TTC549 (cell line): ENCODE data around the gene TMEM117.

Experiments used
- FAIRE-seq: peaks from 2 replicates; lab custom pipeline; 2012; peaks lifted over from hg19 to GRCh38; lab: Jason Lieb, UNC

The TMEM117 gene

GRCh38 chr12:43835656-43836474 lies at the start of gene TMEM117:
TSS of gene TMEM117 (plus strand) at chr12:43836081.
- FAIRE-seq, result no peak

DNA sequence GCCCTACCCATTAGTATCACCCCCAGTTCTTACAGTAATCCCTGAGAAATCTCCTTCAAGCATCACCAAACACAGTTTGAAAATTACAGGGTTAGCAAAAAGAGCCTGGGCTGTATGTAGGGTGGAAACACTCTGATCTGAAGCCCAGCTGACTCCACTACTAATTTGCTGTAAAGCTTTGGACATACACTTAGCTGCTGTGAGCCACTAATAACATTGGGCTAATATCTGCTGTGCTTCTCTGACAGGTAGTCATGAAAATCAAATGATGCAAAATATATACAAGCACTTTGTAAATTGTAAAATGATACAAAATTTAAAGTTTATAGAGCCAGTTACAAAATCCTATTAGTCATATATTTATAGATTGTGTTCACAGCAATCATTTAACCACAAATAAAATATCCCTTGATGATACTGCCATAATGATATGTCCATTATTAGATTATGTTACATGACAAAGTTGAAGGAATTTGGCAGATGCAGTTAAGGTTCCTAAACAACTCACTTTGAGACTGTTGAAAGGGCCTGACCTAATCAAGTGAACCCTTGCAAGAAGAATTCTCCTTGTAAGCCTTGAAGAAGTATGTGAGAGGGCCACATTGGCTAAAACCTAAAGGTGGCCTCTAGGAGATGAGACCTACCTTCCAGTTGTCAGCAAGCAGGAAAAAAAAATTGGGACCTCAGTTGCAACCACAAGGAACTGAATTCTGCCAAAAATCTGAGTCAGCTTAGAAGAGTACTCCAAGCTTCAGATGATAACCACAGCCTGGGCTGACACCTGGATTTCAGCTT lies 48.8 kb upstream of the TMEM117 start:
- no peak for FAIRE-seq

GRCh38 chr12:43789941-43790340 lies 45.9 kb upstream of the TMEM117 start:
- FAIRE-seq, result no peak

DNA sequence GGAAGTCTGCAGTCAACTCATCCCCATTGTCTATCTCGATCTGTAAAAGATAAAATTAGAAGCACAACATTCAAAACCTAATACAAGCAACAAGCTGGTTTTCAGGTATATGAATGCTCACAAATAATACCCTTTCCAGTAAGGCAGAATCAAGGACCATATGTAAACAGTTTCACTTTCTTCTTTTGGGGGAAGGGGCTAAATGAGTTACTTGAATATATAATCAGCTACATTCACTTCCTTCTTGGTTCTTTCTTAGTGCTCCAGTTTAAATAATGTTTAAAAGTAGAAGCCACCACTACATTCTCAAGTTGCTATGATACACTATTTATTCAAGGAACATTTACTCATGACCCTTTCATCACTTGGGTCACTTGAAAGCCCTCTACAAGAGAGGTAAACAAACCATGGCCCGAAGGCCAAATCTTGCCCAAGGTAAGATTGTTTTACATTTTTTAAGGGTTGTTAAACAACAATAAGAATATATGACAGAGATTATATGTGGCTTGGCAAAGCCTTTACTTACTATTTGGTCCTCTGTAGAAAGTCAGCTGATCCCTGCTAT lies 40.1 kb upstream of the TMEM117 start:
- no peak for FAIRE-seq

DNA sequence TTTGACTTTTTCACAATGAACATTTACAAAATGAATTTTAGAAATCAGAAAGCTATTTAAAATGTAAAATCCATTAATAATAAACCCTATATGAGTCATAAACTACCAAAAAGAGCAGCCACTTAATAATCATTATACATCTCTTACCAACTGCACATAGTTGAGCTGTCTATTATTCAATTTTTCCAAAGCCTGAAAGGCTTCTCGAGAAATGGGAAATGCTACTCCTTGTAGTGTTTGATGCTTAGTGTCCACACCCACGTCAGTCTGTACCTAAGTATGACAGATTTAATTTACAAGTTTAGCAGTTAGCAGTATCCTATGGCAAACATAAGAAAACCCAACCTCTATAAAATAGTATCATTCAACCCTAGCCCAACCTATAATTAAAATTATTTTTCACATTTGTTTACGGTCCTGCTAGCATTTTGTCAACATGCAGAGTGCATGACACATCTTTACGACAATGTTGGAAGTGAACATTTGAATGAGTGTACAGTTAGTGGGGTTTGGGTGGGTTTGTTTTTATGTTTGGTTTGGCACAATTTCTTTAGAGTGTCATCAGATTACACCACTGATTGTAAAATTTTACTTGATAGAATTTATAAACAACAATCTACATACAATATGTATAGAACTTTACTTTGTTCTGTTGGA lies 38.2 kb upstream of the TMEM117 start:
- no peak for FAIRE-seq

- FAIRE-seq, result no peak
These were observed 30.6 kb upstream of the TMEM117 start for GRCh38 chr12:43805149-43805859.

DNA sequence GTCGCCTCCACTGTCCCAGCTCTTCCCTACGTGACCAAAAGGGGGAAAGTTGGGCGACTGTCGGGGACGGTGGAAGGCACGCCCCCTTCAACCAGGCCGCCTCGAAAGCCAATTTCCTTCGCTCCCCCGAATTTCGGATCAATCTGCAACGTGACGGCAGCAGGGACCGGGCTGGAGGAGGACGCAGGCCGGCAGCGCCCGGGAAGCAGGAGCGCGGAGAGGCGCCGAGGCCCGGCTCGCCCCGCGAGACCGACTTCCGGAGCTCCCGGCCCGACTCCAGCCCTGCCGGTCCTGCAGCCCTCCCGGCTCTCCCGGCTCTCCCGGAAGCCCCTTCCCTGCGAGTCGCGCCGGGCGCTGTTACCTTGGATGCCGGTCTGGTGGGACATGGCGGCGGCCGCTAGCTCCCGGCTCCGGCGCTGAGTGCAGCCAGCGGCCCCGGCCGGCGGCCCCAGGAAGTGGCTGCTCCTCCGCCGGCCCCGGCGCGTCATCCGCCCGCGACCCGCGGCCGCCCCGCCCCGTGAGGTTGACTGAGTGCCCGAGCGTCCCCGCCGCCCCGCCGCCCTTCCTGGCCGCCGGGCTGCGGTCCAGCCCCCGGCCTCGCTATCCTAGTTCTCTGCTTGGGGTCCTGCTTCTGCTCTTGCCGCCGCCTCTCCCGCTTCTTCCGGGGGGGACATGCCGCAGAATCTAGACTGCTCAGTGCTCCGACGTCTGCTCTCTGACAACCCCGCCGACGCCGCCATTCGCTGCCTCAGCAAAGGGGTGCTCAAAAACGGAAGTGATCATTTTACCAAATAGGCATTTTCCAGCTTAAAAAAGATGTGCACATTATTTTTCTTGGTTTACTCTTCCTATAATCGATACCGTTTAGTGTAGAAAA lies 29.8 kb upstream of the TMEM117 start, which contains the start of gene TWF1:
TWF1 (minus strand) TSS at position 458 of the 877 bp plus-strand sequence; CDS start at position 386, 72 bp downstream.
- FAIRE-seq, result no peak

DNA sequence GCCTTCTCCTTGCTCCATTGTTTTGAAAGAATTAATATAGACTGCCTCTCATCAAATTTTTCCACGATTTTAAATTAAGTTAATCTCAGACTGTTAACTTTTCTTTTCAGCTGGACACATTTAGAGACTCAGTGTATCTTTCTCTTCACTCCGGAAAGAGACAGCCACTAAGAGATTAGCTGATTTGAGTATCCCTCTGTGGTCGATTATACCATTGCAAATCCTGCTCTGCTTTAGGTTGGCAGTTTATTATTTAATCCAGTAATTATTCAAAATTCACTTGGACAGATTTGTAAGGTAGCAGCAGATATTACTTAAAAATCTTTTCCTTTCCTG lies 29.2 kb upstream of the TMEM117 start:
- no peak for FAIRE-seq

GRCh38 chr12:43807386-43807785 lies 28.5 kb upstream of the TMEM117 start:
- no peak for FAIRE-seq

DNA sequence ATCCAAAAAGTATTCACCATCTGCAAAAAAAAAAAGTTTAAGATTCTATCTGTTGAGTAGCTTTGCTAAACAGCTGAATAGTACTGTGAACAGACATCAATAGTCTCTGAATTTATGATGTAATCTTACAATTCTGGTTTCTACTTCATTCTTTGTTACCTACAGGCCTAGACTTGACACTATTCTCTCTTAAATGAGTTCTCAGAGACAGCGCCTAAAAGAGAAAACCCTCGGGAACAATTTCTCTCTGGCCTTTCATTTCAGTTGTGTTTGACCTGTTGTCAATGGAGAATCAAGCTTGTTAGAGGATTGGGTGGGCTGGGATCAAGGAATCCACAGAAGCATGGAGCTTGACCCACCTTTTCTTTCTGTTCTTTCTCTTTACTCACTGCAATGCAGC lies 23.8 kb upstream of the TMEM117 start:
- no peak for FAIRE-seq

DNA sequence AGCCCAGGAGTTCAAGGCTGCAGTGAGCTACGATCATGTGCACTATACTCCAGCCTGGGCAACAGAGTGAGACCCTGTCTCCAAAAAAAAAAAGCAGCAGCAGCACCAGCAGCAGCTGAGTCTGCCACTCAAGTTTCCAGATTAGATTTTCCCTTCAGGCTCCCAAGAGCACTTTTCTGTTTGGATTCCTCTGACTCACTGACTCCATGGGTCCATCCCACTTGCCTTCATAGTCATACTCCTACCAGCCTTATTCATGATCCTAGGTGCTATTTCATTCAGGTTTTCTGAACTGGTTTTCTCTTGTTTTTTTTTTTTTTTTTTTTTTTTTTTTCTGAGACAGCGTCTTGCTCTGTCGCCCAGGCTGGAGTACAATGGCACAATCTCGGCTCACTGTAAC lies 23.0 kb upstream of the TMEM117 start:
- no peak for FAIRE-seq

- no peak for FAIRE-seq
These were observed 20.5 kb upstream of the TMEM117 start for GRCh38 chr12:43815416-43815815.

GRCh38 chr12:43816168-43816567 lies 19.7 kb upstream of the TMEM117 start:
- no peak for FAIRE-seq

- FAIRE-seq, result no peak
These were observed 11.6 kb upstream of the TMEM117 start for GRCh38 chr12:43824207-43824775.

DNA sequence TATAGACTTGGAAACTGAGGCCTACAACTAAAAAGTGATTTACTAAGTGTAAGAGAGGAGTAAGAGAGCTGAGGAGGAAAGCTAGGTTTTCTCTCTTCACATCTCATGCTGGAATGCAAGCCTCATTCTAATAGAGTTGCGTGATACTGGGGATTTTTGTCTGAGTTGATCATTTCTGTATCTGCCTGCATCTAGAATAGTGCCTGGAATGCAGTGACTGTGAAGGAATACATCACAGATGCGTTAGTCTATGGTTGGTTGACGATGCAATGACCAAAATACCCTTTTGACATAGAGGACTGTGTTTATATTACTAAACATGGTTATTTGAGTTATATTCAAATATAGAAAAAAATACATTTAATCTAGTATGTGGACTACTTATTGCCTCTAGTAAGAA lies 9.2 kb upstream of the TMEM117 start:
- FAIRE-seq, result no peak

DNA sequence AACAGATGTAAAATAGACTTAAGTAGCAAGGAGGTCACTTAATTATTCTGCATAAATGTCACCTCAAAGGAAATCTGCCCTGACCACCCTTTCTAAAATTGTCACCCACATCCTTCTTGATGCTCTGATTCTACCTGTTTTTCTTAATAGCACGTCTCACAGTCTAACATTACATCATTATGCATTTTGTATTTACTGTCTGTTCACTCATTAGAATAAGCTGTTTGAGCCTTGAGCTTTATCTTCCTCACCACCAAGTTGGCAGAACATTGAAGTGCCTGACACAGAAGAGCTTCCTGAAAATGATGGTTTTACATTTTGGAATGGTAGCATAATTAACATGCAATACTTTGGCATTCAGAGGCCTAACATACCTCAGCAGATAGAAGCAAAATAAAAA lies 8.8 kb upstream of the TMEM117 start:
- no peak for FAIRE-seq

- no peak for FAIRE-seq
These were observed 3.3 kb upstream of the TMEM117 start for GRCh38 chr12:43832463-43833168.

DNA sequence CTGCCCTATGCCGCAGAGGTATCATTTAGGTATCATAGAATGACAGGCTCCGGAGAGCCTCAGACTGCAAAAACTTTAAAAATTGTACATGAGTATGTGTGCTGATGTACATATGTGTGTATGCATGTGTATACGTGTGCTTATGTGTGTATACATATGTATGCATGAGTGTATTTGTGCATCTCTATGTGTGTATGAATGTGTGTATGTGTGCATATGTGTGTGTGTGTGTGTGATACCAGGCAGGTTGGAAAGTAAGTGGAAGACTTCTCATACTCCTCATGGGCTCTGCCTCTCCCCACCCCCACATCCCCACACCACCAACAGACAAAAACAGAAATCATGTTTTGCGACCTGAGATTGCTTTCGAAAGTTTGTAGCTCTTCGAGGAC lies 621 bp upstream of the TMEM117 start:
- FAIRE-seq, result no peak

DNA sequence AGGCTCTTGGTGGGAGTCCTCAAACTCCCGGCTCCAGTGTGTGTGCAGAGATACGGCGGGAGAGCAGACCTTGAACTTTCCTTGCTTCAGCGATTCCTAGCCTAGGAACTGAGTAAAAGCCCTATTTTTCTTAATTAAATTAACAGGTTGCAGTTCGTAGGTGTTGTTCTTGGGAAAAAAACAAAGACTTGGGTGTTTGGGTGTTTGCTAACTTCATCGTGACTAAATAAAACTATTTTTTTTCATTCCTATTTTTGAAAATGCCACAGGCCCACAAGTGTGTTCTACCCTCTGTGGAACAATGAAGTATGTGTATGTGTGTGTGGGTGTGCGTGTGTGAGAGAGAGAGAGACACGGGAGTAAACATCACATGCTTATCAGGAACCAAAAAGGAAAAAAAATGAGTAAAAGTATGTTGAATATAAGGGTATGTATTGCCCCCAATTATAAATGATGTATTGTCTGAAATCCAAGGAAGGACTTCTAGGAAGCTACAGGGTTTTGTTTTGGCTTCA lies 651 bp downstream of the TMEM117 start:
- no peak for FAIRE-seq

DNA sequence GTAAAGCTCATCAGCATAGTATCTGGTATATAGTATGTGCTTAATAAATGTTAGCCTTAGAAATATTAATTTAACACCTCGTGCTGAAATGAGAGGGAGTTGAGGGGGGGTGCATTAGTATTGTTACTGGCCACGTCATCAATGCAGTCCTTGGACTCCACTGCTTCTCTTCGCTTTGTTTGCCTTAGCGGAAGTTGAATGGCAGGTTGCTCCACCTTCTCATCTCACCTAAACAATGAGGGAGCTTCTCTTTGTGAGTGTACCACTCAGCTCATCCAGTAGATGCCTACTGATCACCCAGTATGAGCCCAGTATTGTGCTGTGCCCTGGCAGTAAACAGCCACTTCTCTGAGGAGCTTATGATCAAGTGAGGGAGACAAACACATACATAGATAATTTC lies 4.5 kb downstream of the TMEM117 start:
- FAIRE-seq, result no peak
